H9 (cell line): ENCODE results near the gene CD9. TPM values are rescaled to one million over a fixed set of nuclear protein-coding genes. Genes with fewer than 3 reads are reported as not detected.
A peak's percentile ranks its signal among the peaks of the same experiment; 100 is the strongest.

Experiments
- DNase-seq: peaks from one replicate; pipeline ENCODE4 v3.0.0-alpha.2; 2017
- H2AFZ ChIP-seq: one replicate; pipeline ENCODE4 v1.6.1; 2013; ENCODE audit warnings: mild to moderate bottlenecking, low read length, control low read depth, moderate library complexity
- H2AK5ac ChIP-seq: 2 replicates; pipeline ENCODE4 v1.6.1; 2013; ENCODE audit warnings: low read length, control low read depth, mixed read lengths; ENCODE audit not compliant: insufficient read length
- H2BK120ac ChIP-seq: one replicate; pipeline ENCODE4 v1.6.1; 2013; ENCODE audit warnings: low read depth, mild to moderate bottlenecking, low read length, control low read depth, inconsistent platforms; ENCODE audit not compliant: poor library complexity, severe bottlenecking
- H2BK12ac ChIP-seq: 2 replicates; pipeline ENCODE4 v1.6.1; 2013; ENCODE audit warnings: low read length, control low read depth, mixed read lengths, low read depth; ENCODE audit not compliant: insufficient read length
- H2BK15ac ChIP-seq: 2 replicates; pipeline ENCODE4 v1.6.1; 2013; ENCODE audit warnings: low read depth, low read length, control low read depth
- H2BK20ac ChIP-seq: one replicate; pipeline ENCODE4 v1.6.1; 2013; ENCODE audit warnings: low read depth, mild to moderate bottlenecking, low read length, control low read depth, inconsistent platforms; ENCODE audit not compliant: poor library complexity, severe bottlenecking
- H2BK5ac ChIP-seq: 2 replicates; pipeline ENCODE4 v1.6.1; 2013; ENCODE audit warnings: low read length, control low read depth, mixed read lengths; ENCODE audit not compliant: insufficient read length
- H3K14ac ChIP-seq: 2 replicates; pipeline ENCODE4 v1.6.1; 2013; ENCODE audit warnings: low read length, control low read depth; ENCODE audit not compliant: insufficient read depth
- H3K18ac ChIP-seq: 2 replicates; pipeline ENCODE4 v1.6.1; 2013; ENCODE audit warnings: low read depth, mild to moderate bottlenecking, mixed read lengths, low read length, control low read depth; ENCODE audit not compliant: insufficient read length
- H3K23ac ChIP-seq: 2 replicates; pipeline ENCODE4 v1.6.1; 2013; ENCODE audit warnings: low read length, control low read depth, mixed read lengths, low read depth; ENCODE audit not compliant: insufficient read length
- H3K23me2 ChIP-seq: 2 replicates; pipeline ENCODE4 v1.6.1; 2013; ENCODE audit warnings: low read depth, mild to moderate bottlenecking, mixed read lengths, low read length, control low read depth; ENCODE audit not compliant: insufficient read length, poor library complexity, severe bottlenecking
- H3K27ac ChIP-seq: 2 replicates; pipeline ENCODE4 v1.5.1; 2013; ENCODE audit warnings: low read length, control low read depth, mixed read lengths, low read depth; ENCODE audit not compliant: insufficient read length
- H3K27me3 ChIP-seq: 2 replicates; pipeline ENCODE4 v1.6.1; 2013; ENCODE audit warnings: low read length, control low read depth, inconsistent platforms; ENCODE audit not compliant: insufficient read depth
- H3K4ac ChIP-seq: 2 replicates; pipeline ENCODE4 v1.6.1; 2013; ENCODE audit warnings: low read depth, mild to moderate bottlenecking, control low read depth, inconsistent platforms, low read length, moderate library complexity
- H3K4me1 ChIP-seq: 2 replicates; pipeline ENCODE4 v1.6.1; 2013; ENCODE audit warnings: low read length, control low read depth, inconsistent platforms; ENCODE audit not compliant: insufficient read depth
- H3K4me2 ChIP-seq: 2 replicates; pipeline ENCODE4 v1.6.1; 2013; ENCODE audit warnings: low read length, control low read depth, mixed read lengths; ENCODE audit not compliant: insufficient read length, insufficient read depth
- H3K56ac ChIP-seq: 2 replicates; pipeline ENCODE4 v1.6.1; 2013; ENCODE audit warnings: low read depth, mild to moderate bottlenecking, mixed read lengths, low read length, control low read depth; ENCODE audit not compliant: insufficient read length
- H3K79me1 ChIP-seq: 2 replicates; pipeline ENCODE4 v1.6.1; 2013; ENCODE audit warnings: low read depth, mild to moderate bottlenecking, moderate library complexity, low read length, control low read depth, inconsistent platforms; ENCODE audit not compliant: insufficient read depth, poor library complexity, severe bottlenecking
- H3K79me2 ChIP-seq: 2 replicates; pipeline ENCODE4 v1.6.1; 2013; ENCODE audit warnings: low read length, control low read depth, inconsistent platforms; ENCODE audit not compliant: insufficient read depth
- H3K9ac ChIP-seq: 2 replicates; pipeline ENCODE4 v1.6.1; 2013; ENCODE audit warnings: low read length, control low read depth, mixed read lengths; ENCODE audit not compliant: insufficient read length; ENCODE audit errors: extremely low read depth
- H3K9me3 ChIP-seq: one replicate; pipeline ENCODE4 v1.6.1; 2013; ENCODE audit warnings: low read depth, low read length, inconsistent platforms; ENCODE audit not compliant: control insufficient read depth
- H3T11ph ChIP-seq: one replicate; pipeline ENCODE4 v1.6.1; 2013; ENCODE audit warnings: mild to moderate bottlenecking, low read length, control low read depth, inconsistent platforms
- H4K20me1 ChIP-seq: one replicate; pipeline ENCODE4 v1.6.1; 2013; ENCODE audit not compliant: control insufficient read depth, insufficient read length, insufficient read depth
- H4K5ac ChIP-seq: 2 replicates; pipeline ENCODE4 v1.6.1; 2013; ENCODE audit warnings: low read depth, mild to moderate bottlenecking, mixed read lengths, low read length, control low read depth; ENCODE audit not compliant: insufficient read length
- H4K8ac ChIP-seq: replicated peaks from 2 replicates; pipeline ENCODE4 v1.6.1; 2013; ENCODE audit warnings: low read length, control low read depth, mixed read lengths, low read depth; ENCODE audit not compliant: insufficient read length
- H4K91ac ChIP-seq: 2 replicates; pipeline ENCODE4 v1.6.1; 2013; ENCODE audit warnings: low read depth, mild to moderate bottlenecking, moderate library complexity, mixed read lengths, low read length, control low read depth; ENCODE audit not compliant: insufficient read length
- H3K27ac Mint-ChIP-seq, 3 experiments: 2 replicates in 2 of 3; 3 replicates in 1 of 3; pipeline ENCODE4 v1.8.0; 2020 to 2021; ENCODE audit warnings: mixed read lengths in 3 of 3, mild to moderate bottlenecking in 1 of 3, moderate library complexity in 1 of 3
- H3K27me3 Mint-ChIP-seq: 2 replicates; pipeline ENCODE4 v1.8.0; 2021; ENCODE audit warnings: low read depth, mild to moderate bottlenecking, moderate library complexity, mixed read lengths
- H3K36me3 Mint-ChIP-seq, 3 experiments: 2 replicates in 2 of 3; 3 replicates in 1 of 3; pipeline ENCODE4 v1.8.0; 2020 to 2021; ENCODE audit warnings: low read depth in 3 of 3, mixed read lengths in 3 of 3; ENCODE audit not compliant: insufficient read depth in 1 of 3
- H3K4me1 Mint-ChIP-seq, 2 experiments: 2 replicates each; pipeline ENCODE4 v1.8.0; 2020; ENCODE audit warnings: mixed read lengths in 2 of 2
- H3K4me3 Mint-ChIP-seq, 2 experiments: 2 replicates in 1 of 2; 3 replicates in 1 of 2; pipeline ENCODE4 v1.8.0; 2020 to 2021; ENCODE audit warnings: mild to moderate bottlenecking in 2 of 2, mixed read lengths in 2 of 2, moderate library complexity in 1 of 2
- H3K9me3 Mint-ChIP-seq, 2 experiments: 2 replicates in 1 of 2; 3 replicates in 1 of 2; pipeline ENCODE4 v1.8.0; 2020; ENCODE audit warnings: mild to moderate bottlenecking in 2 of 2, mixed read lengths in 2 of 2, moderate library complexity in 1 of 2
- CTCF ChIP-seq: fragments of 200-600 bp; sonication (generic); conservative IDR thresholded peaks from 3 replicates; pipeline ENCODE4 v1.8.0; 2021; ENCODE audit warnings: antibody characterized with exemption, mild to moderate bottlenecking
- WGBS: extraction: QIAGEN DNeasy Blood & Tissue Kit; methylation state at CpG from one replicate; pipeline ENCODE4 v1.1.7; 2013; ENCODE audit warnings: missing lambda C conversion rate, low lambda C conversion rate, mixed read lengths; ENCODE audit not compliant: insufficient read length; ENCODE audit errors: extremely low coverage; 5-methylcytosine and 5-hydroxymethylcytosine counted together
- total RNA-seq: library from RNA; stranded (reverse); gene quantifications from 2 replicates; pipeline ENCODE4 v1.2.1, GENCODE V29; 2021

CD9 gene
- total RNA-seq, 1 experiment from 2014 or later, result 132 TPM

- peaks cover 73 to 80% of the 10 kb centered on the region in 2 experiments for H3K4me1 Mint-ChIP-seq
- Histone ChIP-seq H2BK20ac (no peak overlapping the region), H3K79me2 (peaks cover 16% of the 10 kb centered on the region; the same call in 1 of the 2 replicates), H3K79me1 (peaks cover 11% of the 10 kb centered on the region), H3K23ac (no peak overlapping the region), H3K14ac (0 out of 2 replicates have a peak overlapping the region, but pooled peaks have one; percentile 42), H3K4ac (no peak overlapping the region), H2AFZ (no peak overlapping the region), H3K9ac (no peak overlapping the region), H3K4me1 (peaks cover 42% of the 10 kb centered on the region), H3K18ac (peak overlapping the region; percentile 60), H4K91ac (no peak overlapping the region), H3K4me2 (peak overlapping the region; percentile 32), H3K23me2 (peaks cover 9% of the 10 kb centered on the region), H4K20me1 (no peaks in the 10 kb centered on the region), H3K27ac (peak overlapping the region; percentile 73), H4K5ac (no peak overlapping the region), H2BK5ac (no peak overlapping the region), H2AK5ac (no peak overlapping the region), H2BK120ac (no peak overlapping the region), H4K8ac (no peak overlapping the region), H3T11ph (no peak overlapping the region), H3K56ac (no peak overlapping the region), H3K27me3 (no peaks in the 10 kb centered on the region), H2BK12ac (no peak overlapping the region), H3K9me3 (no peaks in the 10 kb centered on the region), H2BK15ac (no peak overlapping the region)
- H3K9me3 Mint-ChIP-seq, result no peaks in the 10 kb centered on the region; a peak in 1 of 5 replicates
- no CpG with 5 or more reads among the region's 2 CpGs for WGBS
- peak overlapping the region; percentile 32 to 65; a peak in 4 of 5 replicates for H3K4me3 Mint-ChIP-seq
- no peaks in the 10 kb centered on the region; the same call in 1 of the 2 replicates for H3K27me3 Mint-ChIP-seq
- peaks cover 18 to 55% (median 30%) of the 10 kb centered on the region in 3 experiments; a peak in 6 of 7 replicates for H3K36me3 Mint-ChIP-seq
- peak overlapping the region; percentile 95 to 99 (median 96) for H3K27ac Mint-ChIP-seq
- no peak for TF ChIP-seq CTCF
- no peak for DNase-seq
Measured at GRCh38 chr12:6205761-6206160, 5.6 kb downstream of the CD9 start.
